Measurements from ENCODE around the gene BTN2A1. TPM values are rescaled to one million over a fixed set of nuclear protein-coding genes. Genes with fewer than 3 reads are reported as not detected.
A peak's percentile ranks its signal among the peaks of the same experiment; 100 is the strongest.
"Not testable (repeated sequence)": the region's sequence is repeated elsewhere in the genome, so short reads cannot be mapped to it uniquely, and the experiment has no call there.

The BTN2A1 gene
- total RNA-seq, 1 experiment from 2014 or later: 6.4 TPM

- Histone ChIP-seq H3K27ac (ENCODE audit: low read length) (no peak overlapping the region), H3K36me3 (ENCODE audit: insufficient read depth, low read length) (peaks cover 5% of the 10 kb centered on the region), H3K4me3 (ENCODE audit: low read length) (no peak overlapping the region), H3K4me1 (ENCODE audit: low read length) (peaks cover 25% of the 10 kb centered on the region), H3K27me3 (ENCODE audit: low read length) (no peaks in the 10 kb centered on the region), H3K9ac (ENCODE audit: low read length) (no peak overlapping the region), H3K9me2 (replicated peaks; ENCODE audit: insufficient read depth, low read length) (no peaks in the 10 kb centered on the region), H3K9me3 (ENCODE audit: low read length) (no peaks in the 10 kb centered on the region; the same call in 1 of the 2 replicates), H3K4me2 (ENCODE audit: low read depth, low read length, poor library complexity, severe bottlenecking) (no peak overlapping the region), H4K20me1 (ENCODE audit: insufficient read depth, low read depth, low read length) (no peaks in the 10 kb centered on the region), H3K79me2 (ENCODE audit: low read length) (no peaks in the 10 kb centered on the region), H2AFZ (ENCODE audit: low read length) (no peak overlapping the region)
- no peak for DNase-seq
Measured at GRCh38 chr6:26415791-26416190, 42.0 kb upstream of the BTN2A1 start.

GRCh38 chr6:26416288-26416687 lies 41.5 kb upstream of the BTN2A1 start:
- DNase-seq: no peak
- Histone ChIP-seq H3K36me3 (ENCODE audit: insufficient read depth, low read length) (peaks cover 1% of the 10 kb centered on the region), H3K9me2 (replicated peaks; ENCODE audit: insufficient read depth, low read length) (no peaks in the 10 kb centered on the region), H3K9me3 (ENCODE audit: low read length) (no peaks in the 10 kb centered on the region; the same call in 1 of the 2 replicates), H3K4me2 (ENCODE audit: low read depth, low read length, poor library complexity, severe bottlenecking) (no peak overlapping the region), H3K4me1 (ENCODE audit: low read length) (peaks cover 23% of the 10 kb centered on the region), H3K27me3 (ENCODE audit: low read length) (no peaks in the 10 kb centered on the region), H3K4me3 (ENCODE audit: low read length) (no peak overlapping the region), H3K9ac (ENCODE audit: low read length) (no peak overlapping the region), H3K79me2 (ENCODE audit: low read length) (no peaks in the 10 kb centered on the region), H3K27ac (ENCODE audit: low read length) (no peak overlapping the region), H2AFZ (ENCODE audit: low read length) (no peak overlapping the region), H4K20me1 (ENCODE audit: insufficient read depth, low read depth, low read length) (no peaks in the 10 kb centered on the region)

- H3K9ac ChIP-seq (ENCODE audit: low read length); H3K4me2 ChIP-seq (ENCODE audit: low read depth, low read length, poor library complexity, severe bottlenecking); H3K4me3 ChIP-seq (ENCODE audit: low read length); DNase-seq; H3K9me3 ChIP-seq (ENCODE audit: low read length); H3K36me3 ChIP-seq (ENCODE audit: insufficient read depth, low read length); H4K20me1 ChIP-seq (ENCODE audit: insufficient read depth, low read depth, low read length); H3K9me2 ChIP-seq (replicated peaks; ENCODE audit: insufficient read depth, low read length); H2AFZ ChIP-seq (ENCODE audit: low read length); H3K27me3 ChIP-seq (ENCODE audit: low read length); H3K27ac ChIP-seq (ENCODE audit: low read length); H3K79me2 ChIP-seq (ENCODE audit: low read length): not testable (repeated sequence)
- H3K4me1 ChIP-seq (ENCODE audit: low read length): peaks cover 21% of the 10 kb centered on the region
Measured at GRCh38 chr6:26418077-26418476, 39.7 kb upstream of the BTN2A1 start.

- H3K4me3 ChIP-seq (ENCODE audit: low read length); H3K9me3 ChIP-seq (ENCODE audit: low read length); H3K27ac ChIP-seq (ENCODE audit: low read length); DNase-seq; H3K27me3 ChIP-seq (ENCODE audit: low read length); H3K79me2 ChIP-seq (ENCODE audit: low read length); H2AFZ ChIP-seq (ENCODE audit: low read length); H3K9me2 ChIP-seq (replicated peaks; ENCODE audit: insufficient read depth, low read length); H3K36me3 ChIP-seq (ENCODE audit: insufficient read depth, low read length); H3K9ac ChIP-seq (ENCODE audit: low read length); H4K20me1 ChIP-seq (ENCODE audit: insufficient read depth, low read depth, low read length); H3K4me2 ChIP-seq (ENCODE audit: low read depth, low read length, poor library complexity, severe bottlenecking): not testable (repeated sequence)
- H3K4me1 ChIP-seq (ENCODE audit: low read length): peaks cover 25% of the 10 kb centered on the region
Measured at GRCh38 chr6:26418795-26419194, 39.0 kb upstream of the BTN2A1 start.

- no peak overlapping the region for H3K27ac ChIP-seq (ENCODE audit: low read length)
- H3K4me1 ChIP-seq (ENCODE audit: low read length): peaks cover 25% of the 10 kb centered on the region
- no peaks in the 10 kb centered on the region for H3K27me3 ChIP-seq (ENCODE audit: low read length)
- H3K4me2 ChIP-seq (ENCODE audit: low read depth, low read length, poor library complexity, severe bottlenecking): peak overlapping the region; percentile 89
- H3K9me2 ChIP-seq (replicated peaks; ENCODE audit: insufficient read depth, low read length): no peaks in the 10 kb centered on the region
- H3K36me3 ChIP-seq (ENCODE audit: insufficient read depth, low read length): peaks cover 7% of the 10 kb centered on the region
- peak overlapping the region; percentile 81 for H3K9ac ChIP-seq (ENCODE audit: low read length)
- H4K20me1 ChIP-seq (ENCODE audit: insufficient read depth, low read depth, low read length): no peaks in the 10 kb centered on the region
- H3K79me2 ChIP-seq (ENCODE audit: low read length): peaks cover 2% of the 10 kb centered on the region; the same call in 1 of the 2 replicates
- H3K4me3 ChIP-seq (ENCODE audit: low read length): peak overlapping the region; percentile 84
- peak overlapping the region; percentile 94 for H2AFZ ChIP-seq (ENCODE audit: low read length)
- DNase-seq: peak; percentile 79
- H3K9me3 ChIP-seq (ENCODE audit: low read length): no peaks in the 10 kb centered on the region; the same call in 1 of the 2 replicates
Measured at GRCh38 chr6:26420688-26421171, 37.0 kb upstream of the BTN2A1 start.

- peaks cover 23% of the 10 kb centered on the region for H3K4me1 ChIP-seq (ENCODE audit: low read length)
- peak; percentile 89 for DNase-seq
- peak overlapping the region; percentile 89 for H3K4me2 ChIP-seq (ENCODE audit: low read depth, low read length, poor library complexity, severe bottlenecking)
- H3K4me3 ChIP-seq (ENCODE audit: low read length): peak overlapping the region; percentile 84
- H3K27me3 ChIP-seq (ENCODE audit: low read length): no peaks in the 10 kb centered on the region
- H3K9me3 ChIP-seq (ENCODE audit: low read length): no peaks in the 10 kb centered on the region; the same call in 1 of the 2 replicates
- no peak overlapping the region for H3K27ac ChIP-seq (ENCODE audit: low read length)
- H3K36me3 ChIP-seq (ENCODE audit: insufficient read depth, low read length): peaks cover 14% of the 10 kb centered on the region
- H2AFZ ChIP-seq (ENCODE audit: low read length): peak overlapping the region; percentile 94
- H3K9ac ChIP-seq (ENCODE audit: low read length): peak overlapping the region; percentile 81
- H3K79me2 ChIP-seq (ENCODE audit: low read length): peaks cover 2% of the 10 kb centered on the region; the same call in 1 of the 2 replicates
- H4K20me1 ChIP-seq (ENCODE audit: insufficient read depth, low read depth, low read length): no peaks in the 10 kb centered on the region
- no peaks in the 10 kb centered on the region for H3K9me2 ChIP-seq (replicated peaks; ENCODE audit: insufficient read depth, low read length)
Measured at GRCh38 chr6:26421259-26422144, 36.3 kb upstream of the BTN2A1 start.

- H3K79me2 ChIP-seq (ENCODE audit: low read length): peaks cover 2% of the 10 kb centered on the region; the same call in 1 of the 2 replicates
- H2AFZ ChIP-seq (ENCODE audit: low read length): no peak overlapping the region
- no peaks in the 10 kb centered on the region for H4K20me1 ChIP-seq (ENCODE audit: insufficient read depth, low read depth, low read length)
- no peaks in the 10 kb centered on the region for H3K9me2 ChIP-seq (replicated peaks; ENCODE audit: insufficient read depth, low read length)
- H3K9me3 ChIP-seq (ENCODE audit: low read length): no peaks in the 10 kb centered on the region; the same call in 1 of the 2 replicates
- H3K9ac ChIP-seq (ENCODE audit: low read length): peak overlapping the region; percentile 81
- peaks cover 19% of the 10 kb centered on the region; the same call in 1 of the 2 replicates for H3K36me3 ChIP-seq (ENCODE audit: insufficient read depth, low read length)
- no peak for DNase-seq
- no peak overlapping the region for H3K27ac ChIP-seq (ENCODE audit: low read length)
- H3K4me2 ChIP-seq (ENCODE audit: low read depth, low read length, poor library complexity, severe bottlenecking): peak overlapping the region; percentile 89
- no peaks in the 10 kb centered on the region for H3K27me3 ChIP-seq (ENCODE audit: low read length)
- H3K4me1 ChIP-seq (ENCODE audit: low read length): peaks cover 18% of the 10 kb centered on the region
- H3K4me3 ChIP-seq (ENCODE audit: low read length): peak overlapping the region; percentile 84
Measured at GRCh38 chr6:26422329-26422728, 35.4 kb upstream of the BTN2A1 start.

GRCh38 chr6:26426691-26427450 lies 30.9 kb upstream of the BTN2A1 start:
- Histone ChIP-seq H3K4me3 (ENCODE audit: low read length) (no peak overlapping the region), H3K27me3 (ENCODE audit: low read length) (no peaks in the 10 kb centered on the region), H3K36me3 (ENCODE audit: insufficient read depth, low read length) (peaks cover 36% of the 10 kb centered on the region), H4K20me1 (ENCODE audit: insufficient read depth, low read depth, low read length) (no peaks in the 10 kb centered on the region), H3K9me3 (ENCODE audit: low read length) (no peaks in the 10 kb centered on the region), H3K9ac (ENCODE audit: low read length) (no peak overlapping the region), H3K27ac (ENCODE audit: low read length) (no peak overlapping the region), H2AFZ (ENCODE audit: low read length) (no peak overlapping the region), H3K9me2 (replicated peaks; ENCODE audit: insufficient read depth, low read length) (no peaks in the 10 kb centered on the region), H3K79me2 (ENCODE audit: low read length) (peaks cover 2% of the 10 kb centered on the region; the same call in 1 of the 2 replicates), H3K4me1 (ENCODE audit: low read length) (peaks cover 13% of the 10 kb centered on the region), H3K4me2 (ENCODE audit: low read depth, low read length, poor library complexity, severe bottlenecking) (no peak overlapping the region)
- DNase-seq: no peak
